Measurements from ENCODE around the gene ADAMTSL2.

ADAMTSL2 gene

DNA sequence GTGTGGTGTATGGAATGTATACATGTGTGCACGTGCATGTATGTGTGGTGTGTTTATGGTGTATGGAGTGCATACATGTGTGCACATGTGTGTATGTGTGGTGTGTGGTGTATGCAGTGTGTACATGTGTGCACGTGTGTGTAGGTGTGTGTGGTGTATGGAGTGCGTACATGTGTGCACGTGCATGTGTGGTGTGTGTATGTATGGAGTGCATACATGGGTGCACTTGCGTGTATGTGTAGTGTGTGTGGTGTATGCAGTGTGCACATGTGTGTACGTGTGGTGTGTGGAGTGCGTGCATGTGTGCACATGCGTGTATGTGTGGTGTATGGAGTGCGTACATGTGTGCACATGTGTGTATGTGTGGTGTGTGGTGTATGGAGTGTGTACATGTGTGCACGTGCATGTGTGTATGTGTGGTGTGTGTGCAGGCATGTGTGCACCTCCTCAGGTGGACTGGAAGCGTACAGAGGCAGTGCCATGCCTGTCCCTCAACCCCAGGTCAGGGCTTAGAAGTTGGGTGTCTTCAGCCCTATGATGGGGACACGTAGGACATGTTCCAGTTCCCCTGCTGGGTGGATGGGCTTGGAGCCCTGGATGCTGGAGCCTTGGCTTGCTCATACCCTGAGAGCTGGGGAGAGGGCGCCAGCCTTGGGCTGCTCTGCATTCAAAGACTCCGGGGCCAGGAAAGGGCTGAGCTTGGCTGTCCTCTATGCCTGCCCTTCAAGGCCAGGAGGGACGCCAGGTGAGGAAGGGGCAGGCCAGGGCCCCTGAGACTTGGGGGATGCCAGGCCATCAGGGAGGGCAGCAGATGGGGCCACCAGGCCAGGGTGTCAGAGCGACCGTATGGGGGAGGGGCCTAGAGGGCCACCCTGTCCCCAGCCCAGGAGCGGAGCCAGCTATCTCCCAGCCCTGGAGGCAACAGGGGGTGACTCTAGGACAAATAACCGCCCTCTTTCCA, 22.0 kb upstream of the ADAMTSL2 start:
- Histone ChIP-seq H2AFZ (ENCODE audit: low read depth, low read length, severe bottlenecking) (no peak overlapping the region), H3K27me3 (ENCODE audit: low read length) (no peaks in the 10 kb centered on the region), H3K9me2 (replicated peaks; ENCODE audit: insufficient read depth, low read length) (no peaks in the 10 kb centered on the region), H3F3A (ENCODE audit: insufficient read depth) (no peaks in the 10 kb centered on the region), H3K79me2 (ENCODE audit: insufficient read depth, low read length) (no peaks in the 10 kb centered on the region), H3K4me2 (ENCODE audit: low read depth, low read length, poor library complexity, severe bottlenecking) (no peak overlapping the region), H4K20me1 (ENCODE audit: low read depth, low read length) (no peaks in the 10 kb centered on the region), H3K9ac (ENCODE audit: low read length) (no peak overlapping the region), H3K9me3 (ENCODE audit: insufficient read depth, low read length) (no peaks in the 10 kb centered on the region), H3K4me3 (ENCODE audit: insufficient read depth, low read length, poor library complexity, severe bottlenecking) (no peak overlapping the region), H3K27ac (ENCODE audit: low read depth, low read length) (no peak overlapping the region), H3K36me3 (ENCODE audit: low read length) (no peaks in the 10 kb centered on the region)
- TF ChIP-seq EZH2phosphoT487 (conservative IDR thresholded peaks at IDR 0.05; ENCODE audit: low read length) = no peak
- TF ChIP-seq, protein P1, sequence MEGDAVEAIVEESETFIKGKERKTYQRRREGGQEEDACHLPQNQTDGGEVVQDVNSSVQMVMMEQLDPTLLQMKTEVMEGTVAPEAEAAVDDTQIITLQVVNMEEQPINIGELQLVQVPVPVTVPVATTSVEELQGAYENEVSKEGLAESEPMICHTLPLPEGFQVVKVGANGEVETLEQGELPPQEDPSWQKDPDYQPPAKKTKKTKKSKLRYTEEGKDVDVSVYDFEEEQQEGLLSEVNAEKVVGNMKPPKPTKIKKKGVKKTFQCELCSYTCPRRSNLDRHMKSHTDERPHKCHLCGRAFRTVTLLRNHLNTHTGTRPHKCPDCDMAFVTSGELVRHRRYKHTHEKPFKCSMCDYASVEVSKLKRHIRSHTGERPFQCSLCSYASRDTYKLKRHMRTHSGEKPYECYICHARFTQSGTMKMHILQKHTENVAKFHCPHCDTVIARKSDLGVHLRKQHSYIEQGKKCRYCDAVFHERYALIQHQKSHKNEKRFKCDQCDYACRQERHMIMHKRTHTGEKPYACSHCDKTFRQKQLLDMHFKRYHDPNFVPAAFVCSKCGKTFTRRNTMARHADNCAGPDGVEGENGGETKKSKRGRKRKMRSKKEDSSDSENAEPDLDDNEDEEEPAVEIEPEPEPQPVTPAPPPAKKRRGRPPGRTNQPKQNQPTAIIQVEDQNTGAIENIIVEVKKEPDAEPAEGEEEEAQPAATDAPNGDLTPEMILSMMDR (IDR thresholded peaks at IDR 0.05; ENCODE audit: insufficient read depth, low read length, poor library complexity, severe bottlenecking) = no peak

- no peak overlapping the region for H3K9ac ChIP-seq (ENCODE audit: low read length)
- no peaks in the 10 kb centered on the region for H3K79me2 ChIP-seq (ENCODE audit: insufficient read depth, low read length)
- H3K4me3 ChIP-seq (ENCODE audit: insufficient read depth, low read length, poor library complexity, severe bottlenecking) = no peak overlapping the region
- H2AFZ ChIP-seq (ENCODE audit: low read depth, low read length, severe bottlenecking) = no peak overlapping the region
- TF ChIP-seq EZH2phosphoT487 (conservative IDR thresholded peaks at IDR 0.05; ENCODE audit: low read length) = no peak
- TF ChIP-seq, protein P1 (IDR thresholded peaks at IDR 0.05; ENCODE audit: insufficient read depth, low read length, poor library complexity, severe bottlenecking) = no peak
- no peaks in the 10 kb centered on the region for H3K36me3 ChIP-seq (ENCODE audit: low read length)
- no peaks in the 10 kb centered on the region for H3F3A ChIP-seq (ENCODE audit: insufficient read depth)
- no peaks in the 10 kb centered on the region for H4K20me1 ChIP-seq (ENCODE audit: low read depth, low read length)
- H3K4me2 ChIP-seq (ENCODE audit: low read depth, low read length, poor library complexity, severe bottlenecking) = no peak overlapping the region
- H3K9me3 ChIP-seq (ENCODE audit: insufficient read depth, low read length) = no peaks in the 10 kb centered on the region
- H3K27me3 ChIP-seq (ENCODE audit: low read length) = no peaks in the 10 kb centered on the region
- H3K9me2 ChIP-seq (replicated peaks; ENCODE audit: insufficient read depth, low read length) = no peaks in the 10 kb centered on the region
- H3K27ac ChIP-seq (ENCODE audit: low read depth, low read length) = no peak overlapping the region
Measured at GRCh38 chr9:133513214-133514100, 21.0 kb upstream of the ADAMTSL2 start.

DNA sequence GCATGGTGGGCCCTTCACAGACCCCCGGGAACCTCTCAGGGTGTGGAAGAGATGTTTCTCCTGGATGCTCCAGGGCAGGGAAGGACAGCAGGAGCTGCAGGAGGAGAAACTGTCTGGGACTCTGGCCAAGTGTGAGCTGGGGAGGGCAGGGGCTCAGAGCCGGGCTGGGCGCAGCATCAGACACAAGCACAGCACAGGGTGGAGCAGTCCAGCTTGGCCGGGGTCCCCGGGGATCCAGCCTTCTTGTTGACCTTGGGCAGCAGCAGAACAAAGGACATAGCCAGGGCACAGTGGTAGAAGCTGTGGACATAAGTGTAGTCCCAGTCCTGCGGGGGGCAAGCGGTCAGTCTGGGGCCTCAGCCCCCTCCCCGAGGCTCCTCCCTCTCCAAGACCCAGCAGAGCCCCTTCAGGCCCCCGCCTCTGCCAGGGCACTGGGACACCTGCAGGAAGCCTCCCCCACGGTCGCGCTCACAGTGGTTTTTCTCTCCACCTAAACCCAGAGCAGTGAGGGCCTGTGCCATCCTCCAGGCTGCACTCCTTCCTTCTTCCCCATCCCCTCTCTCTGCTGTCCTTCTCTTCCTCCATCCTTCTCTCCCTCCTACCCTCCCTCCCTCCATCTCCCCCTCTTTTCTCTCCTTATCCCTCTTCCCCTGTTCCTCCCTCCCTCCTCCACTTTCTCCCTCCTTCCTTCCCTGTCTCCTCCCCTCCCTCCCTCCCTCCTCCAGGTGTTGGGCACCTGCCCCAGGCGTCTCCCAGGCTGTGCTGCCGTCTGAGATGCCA, 19.9 kb upstream of the ADAMTSL2 start:
- TF ChIP-seq, protein P1 (IDR thresholded peaks at IDR 0.05; ENCODE audit: insufficient read depth, low read length, poor library complexity, severe bottlenecking) = no peak
- no peak for TF ChIP-seq EZH2phosphoT487 (conservative IDR thresholded peaks at IDR 0.05; ENCODE audit: low read length)
- Histone ChIP-seq H3K36me3 (ENCODE audit: low read length) (no peaks in the 10 kb centered on the region), H3K9ac (ENCODE audit: low read length) (no peak overlapping the region), H3K27ac (ENCODE audit: low read depth, low read length) (no peak overlapping the region), H3K4me3 (ENCODE audit: insufficient read depth, low read length, poor library complexity, severe bottlenecking) (no peak overlapping the region), H2AFZ (ENCODE audit: low read depth, low read length, severe bottlenecking) (no peak overlapping the region), H3K4me2 (ENCODE audit: low read depth, low read length, poor library complexity, severe bottlenecking) (no peak overlapping the region), H3K9me2 (replicated peaks; ENCODE audit: insufficient read depth, low read length) (no peaks in the 10 kb centered on the region), H4K20me1 (ENCODE audit: low read depth, low read length) (no peaks in the 10 kb centered on the region), H3K27me3 (ENCODE audit: low read length) (no peaks in the 10 kb centered on the region), H3K79me2 (ENCODE audit: insufficient read depth, low read length) (no peaks in the 10 kb centered on the region), H3K9me3 (ENCODE audit: insufficient read depth, low read length) (no peaks in the 10 kb centered on the region), H3F3A (ENCODE audit: insufficient read depth) (no peaks in the 10 kb centered on the region)
